NCI-H345 treated with DMSO at 0.1 percent for 48 hours (cell line): ENCODE measurements around the gene NPTX1.

Experiments used
- DNase-seq: peaks from one replicate; lab custom pipeline; 2025; ENCODE audit not compliant: unreplicated experiment; lab: John Stamatoyannopoulos, UW

NPTX1 gene

DNA sequence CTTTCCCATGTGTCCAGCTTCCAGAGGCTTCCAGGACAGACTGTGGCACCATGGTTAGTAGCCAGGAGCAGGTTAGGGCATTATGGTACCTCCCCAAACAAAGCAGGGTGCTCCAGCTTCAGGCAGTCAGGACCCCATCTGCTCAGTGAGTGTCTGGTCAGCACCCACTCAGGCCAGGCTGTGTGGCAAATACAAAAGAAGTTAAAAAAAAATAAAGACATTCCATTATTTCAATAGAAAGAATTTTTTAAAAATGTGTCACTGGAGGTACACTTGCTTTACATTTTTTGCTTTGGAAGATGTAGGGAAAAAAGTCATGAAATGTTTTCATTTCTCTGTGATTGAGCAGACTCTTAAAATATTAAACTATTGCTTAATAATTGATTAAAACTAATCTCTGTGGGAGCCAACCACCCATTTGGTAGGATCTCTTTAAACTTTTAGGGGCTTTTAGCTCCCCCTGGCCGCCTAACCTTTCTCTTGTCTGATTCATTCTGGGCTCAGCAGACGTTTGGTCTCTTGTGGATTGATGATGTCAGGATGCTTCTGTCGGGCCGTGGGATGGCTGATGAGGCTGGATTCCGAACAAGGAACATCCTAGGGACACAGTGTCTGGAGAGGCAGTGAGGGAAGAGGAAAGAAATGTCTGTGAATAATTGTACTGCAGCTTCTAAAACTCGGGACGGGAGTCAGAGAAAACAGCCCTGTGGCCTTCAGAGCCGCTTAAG lies 28.4 kb upstream of the NPTX1 start:
- no peak for DNase-seq

DNA sequence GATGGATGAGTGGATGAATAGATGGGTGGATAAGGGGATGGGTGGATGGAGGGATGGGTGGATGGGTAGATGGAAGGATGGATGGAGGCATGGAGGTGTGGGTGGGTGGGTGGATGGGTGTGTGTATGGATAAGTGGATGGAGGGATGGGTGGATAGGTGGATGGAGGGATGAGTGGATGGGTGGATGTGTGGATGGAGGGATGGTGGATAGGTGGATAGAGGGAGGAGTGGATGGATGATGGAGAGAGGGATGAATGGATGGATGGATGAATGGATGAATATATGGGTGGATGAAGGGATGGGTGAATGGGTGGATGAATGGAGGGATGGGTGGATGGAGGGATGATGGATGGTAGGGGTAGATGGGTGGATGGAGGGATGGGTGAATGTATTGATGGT lies 27.5 kb upstream of the NPTX1 start:
- no peak for DNase-seq

DNA sequence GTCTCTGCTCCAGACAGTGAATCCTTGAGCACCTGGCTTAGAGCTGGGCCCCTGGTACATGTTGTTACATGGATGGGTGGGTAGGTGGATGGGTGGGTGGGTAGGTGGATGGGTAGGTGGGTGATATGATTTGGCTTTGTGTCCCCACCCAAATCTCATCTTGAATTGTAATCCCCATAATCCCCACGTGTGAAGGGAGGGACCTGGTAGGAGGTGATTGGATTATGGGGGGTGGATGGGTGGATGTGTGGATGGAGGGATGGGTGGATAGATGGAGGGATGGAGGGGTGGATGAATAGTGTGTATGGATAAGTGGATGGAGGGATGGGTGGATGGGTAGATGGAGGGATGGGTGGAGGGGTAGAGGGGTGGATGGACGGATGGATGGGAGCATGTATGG lies 26.6 kb upstream of the NPTX1 start:
- no peak for DNase-seq

DNA sequence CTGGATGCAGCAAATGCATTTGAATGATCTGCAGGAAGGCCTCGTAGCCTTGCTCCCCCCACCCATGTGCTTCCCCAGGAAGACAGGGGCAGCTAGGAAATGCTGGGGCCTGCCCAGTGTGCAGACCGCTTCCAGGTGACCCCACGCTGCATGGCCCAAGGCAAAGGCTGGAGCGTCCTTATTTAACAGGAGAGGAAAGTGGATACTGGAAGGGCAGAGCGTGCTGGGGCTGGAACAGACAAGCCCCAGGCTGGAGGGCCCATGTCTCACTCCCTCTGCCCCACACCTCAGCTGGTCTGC lies 26.1 kb upstream of the NPTX1 start:
- DNase-seq, result no peak

DNA sequence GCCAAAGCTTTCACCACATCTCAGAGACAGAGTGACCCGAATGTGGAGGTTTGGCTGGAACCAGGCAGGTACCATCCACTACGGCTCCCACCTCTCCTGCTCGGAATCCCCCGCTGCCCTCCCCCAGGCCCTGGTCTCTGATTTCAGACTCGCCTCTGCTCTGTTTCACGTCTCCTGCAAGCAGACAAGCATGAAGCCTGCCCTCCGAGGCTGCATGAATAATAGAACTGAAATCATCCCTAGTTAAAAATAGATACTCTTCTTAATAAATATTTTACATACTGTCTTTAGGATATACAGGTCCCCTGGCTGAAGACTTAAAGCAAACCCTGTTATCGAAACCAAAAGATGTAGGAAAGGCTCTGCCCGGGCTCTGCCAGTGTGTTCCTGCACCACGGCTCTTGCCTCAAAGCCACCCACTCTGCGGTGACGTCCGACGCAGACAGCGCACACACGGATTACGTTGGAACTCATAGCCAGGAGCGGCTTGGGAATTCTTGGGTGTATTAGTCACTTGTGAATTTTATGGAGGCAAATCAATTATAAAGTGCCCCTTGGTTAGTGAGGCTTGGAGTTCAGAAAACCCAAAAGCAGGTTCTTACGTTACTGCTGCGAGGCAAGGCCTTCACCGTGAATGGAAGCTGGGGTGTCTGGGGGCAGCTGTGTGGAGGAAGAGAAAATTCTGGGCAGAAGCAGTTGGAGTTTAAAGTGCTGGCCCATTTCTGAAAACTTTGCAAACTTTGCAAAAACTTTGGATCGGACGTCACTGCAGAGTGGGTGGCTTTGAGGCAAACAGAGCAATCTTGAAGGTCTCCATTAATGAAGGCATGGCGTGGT lies 25.6 kb upstream of the NPTX1 start:
- DNase-seq, result no peak

DNA sequence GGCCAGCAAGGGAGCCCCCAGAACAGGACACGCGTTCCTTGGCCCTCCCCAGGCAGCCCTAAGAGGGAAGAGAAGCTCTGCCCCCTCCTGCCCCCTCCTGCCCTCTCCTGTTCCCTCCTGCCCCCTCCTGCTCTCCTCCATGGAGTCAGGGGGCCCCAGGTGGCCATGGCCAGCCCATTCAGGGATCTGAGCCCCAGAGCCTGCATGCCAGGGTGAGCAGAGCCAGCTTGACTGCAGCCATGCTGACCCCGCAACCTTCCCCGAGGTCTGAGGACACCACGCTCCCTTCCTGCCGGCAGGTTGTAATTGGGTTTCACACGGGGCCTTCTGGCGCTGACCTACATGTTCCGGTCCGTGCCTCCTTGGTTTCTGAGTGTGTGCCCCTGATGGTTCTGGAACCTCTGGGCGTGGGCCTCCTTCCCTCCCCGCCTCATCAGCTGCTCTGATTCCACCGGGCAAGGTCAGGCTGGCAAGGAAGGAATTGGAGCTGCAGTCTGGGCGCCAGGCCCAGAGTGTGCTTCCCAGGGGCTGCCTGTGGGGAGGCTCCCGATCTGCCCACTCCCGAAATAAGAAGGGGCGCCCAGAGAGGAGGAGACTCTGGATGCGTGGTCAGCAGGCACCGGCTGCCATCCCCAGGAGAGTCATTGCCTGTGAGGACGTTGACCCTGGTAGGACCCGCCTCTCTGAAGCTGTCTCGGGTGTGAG lies 23.7 kb upstream of the NPTX1 start:
- no peak for DNase-seq

DNA sequence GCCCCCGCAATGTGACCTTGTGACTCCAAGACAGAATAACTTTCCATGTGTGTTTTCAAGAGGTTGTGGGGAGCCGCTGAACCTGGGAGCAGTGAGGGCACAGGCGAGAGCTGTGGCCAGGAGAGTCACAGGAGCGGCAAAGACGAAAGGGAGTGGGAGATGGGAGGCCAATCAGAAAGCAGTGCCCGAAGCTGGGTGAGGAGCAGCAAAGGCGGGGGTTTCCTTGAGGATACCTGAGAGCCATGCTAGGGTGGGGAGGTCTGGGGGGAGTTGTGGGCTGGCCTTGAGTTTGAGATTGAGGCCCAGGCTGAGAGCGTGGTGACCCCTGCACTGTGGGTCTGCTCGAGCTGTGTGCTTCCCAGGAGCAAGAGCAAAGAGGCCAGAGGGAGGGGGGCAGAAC lies 23.2 kb upstream of the NPTX1 start:
- DNase-seq, result no peak

DNA sequence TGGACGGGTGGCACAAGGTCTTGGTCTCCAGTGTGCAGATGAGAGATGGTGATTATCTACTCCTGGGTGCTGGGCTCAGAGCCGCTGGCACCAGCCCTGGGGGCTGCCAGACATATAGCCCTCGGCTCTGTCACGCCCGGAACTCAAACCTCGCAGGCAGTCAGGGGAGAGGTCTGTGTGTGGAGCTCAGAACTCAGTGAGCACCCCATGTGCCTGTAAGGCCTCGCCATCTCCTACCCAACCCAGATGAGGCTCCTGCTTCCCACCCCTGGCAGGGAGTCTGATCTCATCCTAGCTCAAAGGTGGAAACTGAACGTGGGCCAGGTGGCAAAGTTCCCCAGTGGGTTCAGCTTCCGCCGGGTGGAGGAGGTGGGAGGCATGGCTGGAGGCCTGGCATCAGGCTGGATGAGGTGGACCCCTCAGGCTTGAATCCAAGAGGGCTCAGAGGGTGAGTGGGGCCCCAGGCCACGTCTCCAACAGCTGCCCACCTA lies 22.6 kb upstream of the NPTX1 start:
- DNase-seq, result no peak

DNA sequence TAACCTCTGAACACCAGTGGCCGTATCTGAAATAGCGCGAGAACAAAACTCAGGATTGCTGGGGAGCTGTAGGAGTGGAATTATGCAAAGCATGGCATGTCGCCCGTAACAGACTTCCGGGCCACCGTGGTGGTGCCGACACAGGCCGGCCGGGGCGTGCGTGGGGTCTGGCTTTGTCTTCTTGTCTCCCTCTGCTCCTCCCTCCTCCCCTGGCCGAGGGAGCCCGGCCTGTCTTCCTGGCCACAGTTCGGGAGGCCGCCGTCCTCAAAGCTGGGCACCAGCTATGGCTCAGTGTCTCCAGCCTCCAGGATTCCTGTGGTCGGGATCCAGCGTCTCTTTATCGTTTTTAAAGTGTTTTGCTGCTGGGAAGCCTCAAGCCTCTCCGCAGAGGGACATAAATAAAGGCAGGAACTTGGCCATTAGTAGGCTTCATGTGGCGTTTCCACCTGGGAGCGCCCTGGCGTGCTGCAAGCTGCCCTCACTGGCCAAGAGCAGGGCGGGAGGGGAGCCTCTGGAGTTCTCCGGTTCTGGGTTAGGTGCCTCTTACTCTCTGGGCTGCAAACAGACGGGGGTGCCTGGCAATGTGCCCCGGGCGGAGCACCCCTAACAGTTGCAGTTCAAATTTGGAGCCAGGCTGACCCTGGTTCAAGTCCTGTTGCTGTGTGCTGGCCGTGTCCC lies 22.0 kb upstream of the NPTX1 start:
- DNase-seq, result no peak

DNA sequence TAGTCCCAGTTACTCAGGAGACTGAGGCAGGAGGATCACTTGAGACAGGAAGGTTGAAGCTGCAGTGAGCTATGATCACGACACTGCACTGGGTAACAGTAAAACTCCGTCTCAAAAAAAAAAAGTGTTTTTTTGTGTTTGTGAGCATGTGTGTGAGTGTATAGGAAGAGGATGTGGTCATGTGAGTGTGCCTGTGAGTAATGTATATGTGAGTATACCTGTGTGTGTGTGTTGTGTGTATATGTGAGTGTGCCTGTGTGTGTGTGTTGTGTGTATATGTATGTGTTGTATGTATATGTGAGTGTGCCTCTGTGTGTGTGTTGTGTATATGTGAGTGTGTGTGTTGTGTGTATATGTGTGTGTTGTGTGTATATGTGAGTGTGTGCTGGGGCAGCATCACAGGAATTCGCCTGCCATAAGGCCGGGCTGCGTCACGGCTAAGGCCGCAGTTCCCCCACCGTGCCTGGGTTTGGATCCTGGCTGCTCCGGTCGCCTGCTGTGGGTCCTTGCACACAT lies 21.4 kb upstream of the NPTX1 start:
- no peak for DNase-seq

DNA sequence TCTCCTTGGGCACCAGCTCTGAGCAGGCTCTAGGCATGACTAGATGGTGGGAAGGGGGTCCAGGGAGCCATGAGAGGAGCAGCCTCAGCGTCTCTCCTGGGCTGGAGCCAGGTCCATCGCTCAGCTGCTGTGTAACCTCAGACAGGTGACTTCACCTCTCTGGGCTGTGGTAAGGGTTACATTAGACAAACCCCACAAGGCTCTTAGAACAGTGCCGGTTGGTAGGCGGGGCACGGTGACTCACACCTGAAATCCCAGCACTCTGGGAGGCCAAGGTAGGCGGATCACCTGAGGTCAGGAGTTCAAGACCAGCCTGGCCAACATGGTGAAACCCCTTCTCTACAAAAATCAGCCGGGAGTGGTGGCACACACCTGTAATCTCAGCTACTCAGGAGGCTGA lies 18.1 kb upstream of the NPTX1 start:
- DNase-seq, result no peak

DNA sequence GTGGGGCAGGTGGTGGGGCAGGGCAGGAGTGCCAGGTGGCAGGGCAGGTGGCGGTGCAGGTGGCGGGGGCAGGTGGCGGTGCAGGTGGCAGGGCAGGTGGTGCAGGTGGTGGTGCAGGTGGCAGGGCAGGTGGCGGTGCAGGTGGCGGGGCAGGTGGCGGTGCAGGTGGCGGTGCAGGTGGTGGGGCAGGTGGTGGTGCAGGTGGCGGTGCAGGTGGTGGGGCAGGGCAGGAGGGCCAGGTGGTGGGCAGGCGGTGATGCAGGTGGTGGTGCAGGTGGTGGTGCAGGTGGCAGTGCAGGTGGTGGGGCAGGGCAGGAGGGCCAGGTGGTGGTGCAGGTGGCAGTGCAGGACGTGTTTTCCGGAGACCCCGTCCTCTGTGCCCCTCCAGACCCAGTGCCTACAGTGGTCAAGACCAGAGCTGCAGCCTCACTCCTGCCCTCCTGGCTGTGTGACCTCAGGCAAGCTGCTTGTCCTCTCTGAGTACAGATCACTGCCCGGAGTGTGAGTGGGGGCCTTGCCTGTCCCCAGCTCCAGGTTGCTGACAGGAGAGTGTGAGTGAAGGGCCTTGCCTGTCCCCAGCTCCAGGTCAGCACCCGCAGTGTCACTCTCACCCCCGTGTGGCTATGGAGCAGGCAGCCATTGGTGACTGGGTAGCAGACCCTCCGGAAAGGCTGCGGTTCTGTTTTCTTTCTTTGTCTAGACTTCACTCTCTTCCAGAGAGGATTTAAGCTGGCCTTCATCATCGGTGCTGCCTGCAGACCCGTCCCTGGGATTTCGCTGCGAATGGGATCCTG lies 16.1 kb upstream of the NPTX1 start:
- no peak for DNase-seq

DNA sequence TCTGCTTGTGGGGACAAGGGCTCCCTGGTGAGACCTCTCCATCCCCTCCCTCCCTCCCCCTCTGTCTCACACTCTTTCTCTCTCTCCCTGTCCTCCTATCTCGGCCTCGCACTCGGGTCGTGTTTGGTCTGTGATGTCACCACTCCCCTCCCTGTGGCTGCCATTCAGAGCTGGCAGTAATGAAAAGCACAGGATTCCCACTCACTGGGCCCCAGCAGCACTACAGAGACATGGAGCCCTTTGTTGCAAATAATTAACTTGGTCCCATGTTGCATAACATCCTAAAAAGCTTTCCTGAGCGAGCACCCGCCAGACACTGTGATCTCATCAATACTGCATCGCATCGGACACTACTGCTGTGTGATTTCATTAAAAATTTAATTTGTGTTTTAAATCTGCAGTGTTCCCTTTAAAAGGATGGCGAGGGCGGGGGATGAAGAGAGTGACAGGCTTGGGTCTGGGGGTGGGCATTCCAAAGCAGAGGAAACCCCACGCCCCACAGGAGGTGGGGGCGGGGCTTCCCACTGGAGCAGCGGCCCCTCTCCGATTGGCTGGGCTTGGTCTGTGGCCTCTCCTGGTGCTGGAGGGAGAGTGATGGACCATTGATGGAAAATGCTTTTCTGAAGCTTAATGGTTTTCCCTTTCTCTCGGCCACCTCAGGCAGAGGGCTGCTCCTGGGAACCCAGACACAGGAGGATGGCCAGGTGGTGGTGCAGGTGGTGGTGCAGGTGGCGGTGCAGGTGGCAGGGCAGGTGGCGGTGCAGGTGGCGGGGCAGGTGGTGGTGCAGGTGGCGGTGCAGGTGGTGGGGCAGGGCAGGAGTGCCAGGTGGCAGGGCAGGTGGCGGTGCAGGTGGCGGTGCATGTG lies 15.3 kb upstream of the NPTX1 start:
- no peak for DNase-seq

DNA sequence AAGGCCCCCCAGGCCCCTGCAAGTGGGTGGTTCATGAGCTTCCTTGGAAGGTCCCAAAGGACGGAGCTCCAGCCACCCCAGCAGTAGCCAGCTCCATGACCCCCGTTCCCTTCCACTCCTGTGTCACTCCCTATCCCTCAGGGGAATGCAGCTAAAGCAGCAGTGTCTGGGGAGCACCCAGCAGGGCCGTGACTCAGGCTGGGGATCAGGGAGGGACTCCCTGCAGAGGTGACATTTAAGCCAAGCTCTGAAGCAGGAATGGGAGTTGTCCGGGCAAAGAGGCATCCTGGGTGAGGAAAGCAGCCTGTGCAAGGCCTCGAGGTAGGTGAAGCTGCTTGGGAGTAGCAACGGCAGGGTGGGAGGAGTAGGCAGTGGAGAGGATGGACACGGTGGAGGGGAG lies 11.1 kb upstream of the NPTX1 start:
- DNase-seq, result no peak

DNA sequence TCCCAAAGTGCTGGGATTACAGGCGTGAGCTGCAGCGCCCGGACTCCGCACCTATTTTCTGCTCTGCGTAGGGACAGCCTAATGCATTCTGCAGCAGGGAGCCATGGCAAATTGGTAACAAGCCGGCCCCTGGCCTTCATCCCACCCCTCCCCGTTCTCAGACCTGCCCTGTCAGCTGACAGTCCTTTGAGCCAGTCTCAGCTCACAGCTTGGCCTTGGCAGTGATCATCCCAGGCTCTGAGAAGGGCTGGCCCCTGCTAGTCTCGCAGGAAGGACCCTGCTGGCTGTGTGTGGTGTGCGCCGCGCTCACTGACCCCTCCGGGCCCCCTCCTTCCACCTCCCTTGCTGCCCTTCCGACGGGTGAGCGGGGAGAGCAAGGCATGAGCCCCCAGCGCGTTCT lies 10.3 kb upstream of the NPTX1 start:
- no peak for DNase-seq

DNA sequence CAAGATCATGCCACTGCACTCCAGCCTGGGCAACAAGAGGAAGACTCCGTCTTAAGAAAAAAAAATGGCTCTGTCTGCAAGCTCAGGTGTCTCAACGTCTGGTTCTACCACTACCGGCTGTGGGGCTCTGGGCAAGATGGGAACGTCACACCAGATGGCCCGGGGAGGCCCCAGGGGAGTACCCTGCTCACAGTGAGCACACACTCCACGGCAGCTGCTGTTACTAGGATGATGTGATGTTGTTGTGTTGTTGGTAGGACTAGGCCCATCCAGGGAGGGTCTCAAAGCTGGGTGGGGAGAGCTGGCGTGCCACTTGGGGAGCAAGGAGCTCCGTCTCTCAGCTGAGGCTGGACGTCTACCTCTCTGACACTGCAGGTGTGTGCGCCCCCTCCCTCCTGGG lies 9.4 kb upstream of the NPTX1 start:
- DNase-seq, result peak; percentile 71

DNA sequence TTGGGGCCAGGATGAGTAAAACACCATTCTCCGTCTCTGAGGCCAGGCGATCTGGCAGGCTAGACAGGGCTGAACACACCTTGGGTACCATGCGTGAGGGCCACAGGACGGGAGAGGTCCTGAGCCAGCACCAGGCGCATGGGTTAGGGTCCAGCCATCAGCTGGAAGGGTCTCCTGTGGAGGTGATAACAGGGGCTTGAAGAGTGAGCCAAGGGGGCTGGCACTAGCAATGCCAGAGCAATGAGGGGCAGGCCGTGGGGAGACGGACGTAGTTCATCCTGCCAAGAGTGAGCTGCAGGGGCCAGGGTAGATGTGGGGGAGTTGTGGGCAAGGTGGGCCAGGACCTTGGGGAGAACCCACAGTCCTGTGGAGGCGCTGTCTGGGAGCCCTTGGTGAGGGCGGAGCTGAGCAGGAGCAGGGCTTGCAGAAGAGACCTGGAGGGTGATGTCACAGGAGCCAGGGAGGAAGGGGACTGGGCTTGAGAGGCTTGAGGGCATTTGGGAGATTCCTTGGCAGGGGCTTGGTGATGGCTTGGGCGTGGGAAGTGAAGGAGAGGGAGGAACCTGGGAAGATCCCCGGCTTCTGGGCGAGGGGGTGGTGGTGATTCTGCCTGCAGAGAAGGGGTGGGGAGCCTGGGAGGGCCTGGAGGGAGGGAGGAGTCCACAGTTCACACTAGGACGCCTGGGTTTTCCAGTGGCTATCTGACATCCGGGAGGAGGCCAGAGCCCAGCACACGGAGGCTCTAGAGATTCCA lies 6.3 kb upstream of the NPTX1 start:
- no peak for DNase-seq

DNA sequence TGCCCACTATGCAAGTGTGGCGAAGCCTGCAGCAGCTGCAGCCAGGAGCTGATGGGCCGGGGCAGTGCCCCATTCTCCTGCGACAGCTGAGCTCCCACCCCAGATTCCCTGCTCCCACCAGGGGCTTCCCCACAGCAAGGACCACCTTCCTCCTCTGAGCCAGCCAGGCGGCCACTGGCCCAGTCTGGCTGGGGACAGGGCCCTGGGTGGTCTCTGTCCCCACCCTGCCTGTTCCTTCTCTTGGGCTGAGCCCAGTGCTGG lies 5.6 kb upstream of the NPTX1 start:
- no peak for DNase-seq
